MM.1S (cell line): Measurements from ENCODE around the gene KCNH1.

Source experiments
- DNase-seq: peaks from one replicate; pipeline ENCODE4 v3.0.0-alpha.2; 2015
- H2AFZ ChIP-seq: fragments of 300-600 bp; sonication (generic); 2 replicates; pipeline ENCODE4 v1.6.0; 2016; ENCODE audit warnings: antibody characterized with exemption, low read length
- H3F3A ChIP-seq: fragments of 300-600 bp; sonication (generic); 2 replicates; pipeline ENCODE4 v1.6.1; 2016; ENCODE audit warnings: mild to moderate bottlenecking, antibody characterized with exemption, low read length, moderate library complexity, mixed read lengths; ENCODE audit not compliant: insufficient read depth
- H3K27ac ChIP-seq: fragments of 300-600 bp; sonication (generic); 2 replicates; pipeline ENCODE4 v1.5.1; 2016; ENCODE audit warnings: mild to moderate bottlenecking, low read length
- H3K27me3 ChIP-seq: fragments of 300-600 bp; sonication (generic); replicated peaks from 2 replicates; pipeline ENCODE4 v1.6.0; 2016; ENCODE audit warnings: low read length; ENCODE audit not compliant: insufficient read depth
- H3K36me3 ChIP-seq: fragments of 300-600 bp; sonication (generic); replicated peaks from 2 replicates; pipeline ENCODE4 v1.6.1; 2016; ENCODE audit warnings: mild to moderate bottlenecking, low read length, mixed read lengths; ENCODE audit not compliant: insufficient read depth
- H3K4me1 ChIP-seq: fragments of 300-600 bp; sonication (generic); 2 replicates; pipeline ENCODE4 v1.6.1; 2016; ENCODE audit warnings: low read length, mixed read lengths
- H3K4me2 ChIP-seq: fragments of 300-600 bp; sonication (generic); 2 replicates; pipeline ENCODE4 v1.6.0; 2016; ENCODE audit warnings: low read depth, low read length
- H3K4me3 ChIP-seq: fragments of 300-600 bp; sonication (generic); 2 replicates; pipeline ENCODE4 v1.5.1; 2016; ENCODE audit warnings: low read length, mixed read lengths
- H3K79me2 ChIP-seq: fragments of 300-600 bp; sonication (generic); 2 replicates; pipeline ENCODE4 v1.6.1; 2016; ENCODE audit warnings: mixed run types, low read length, mixed read lengths
- H3K9ac ChIP-seq: fragments of 300-600 bp; sonication (generic); 2 replicates; pipeline ENCODE4 v1.6.1; 2016; ENCODE audit warnings: low read length, mixed read lengths
- H3K9me2 ChIP-seq: fragments of 300-600 bp; sonication (generic); replicated peaks from 2 replicates; pipeline ENCODE4 v1.6.1; 2016; ENCODE audit warnings: mild to moderate bottlenecking, low read length, mixed read lengths; ENCODE audit not compliant: insufficient read depth
- H3K9me3 ChIP-seq: fragments of 300-600 bp; sonication (generic); replicated peaks from 2 replicates; pipeline ENCODE4 v1.6.1; 2016; ENCODE audit warnings: mild to moderate bottlenecking, low read length, mixed read lengths; ENCODE audit not compliant: insufficient read depth
- H4K20me1 ChIP-seq: fragments of 300-600 bp; sonication (generic); 2 replicates; pipeline ENCODE4 v1.6.1; 2016; ENCODE audit warnings: mild to moderate bottlenecking, low read length, moderate library complexity, mixed read lengths; ENCODE audit not compliant: insufficient read depth
- EZH2 ChIP-seq: fragments of 300-600 bp; sonication (generic); optimal IDR thresholded peaks from 2 replicates; pipeline ENCODE3; 2017; ENCODE audit warnings: low read depth, mild to moderate bottlenecking, antibody characterized with exemption, low read length, mixed read lengths
- EZH2phosphoT487 ChIP-seq: fragments of 300-600 bp; sonication (generic); IDR thresholded peaks from 2 replicates; pipeline ENCODE4 v1.6.1; 2018; ENCODE audit warnings: antibody characterized with exemption, low read length
- TF ChIP-seq, protein P1 (sequence below): fragments of 300-600 bp; sonication (generic); IDR thresholded peaks from 2 replicates; pipeline ENCODE4 v1.5.1; 2016; ENCODE audit warnings: antibody characterized with exemption, low read length, mixed read lengths

KCNH1 gene

DNA sequence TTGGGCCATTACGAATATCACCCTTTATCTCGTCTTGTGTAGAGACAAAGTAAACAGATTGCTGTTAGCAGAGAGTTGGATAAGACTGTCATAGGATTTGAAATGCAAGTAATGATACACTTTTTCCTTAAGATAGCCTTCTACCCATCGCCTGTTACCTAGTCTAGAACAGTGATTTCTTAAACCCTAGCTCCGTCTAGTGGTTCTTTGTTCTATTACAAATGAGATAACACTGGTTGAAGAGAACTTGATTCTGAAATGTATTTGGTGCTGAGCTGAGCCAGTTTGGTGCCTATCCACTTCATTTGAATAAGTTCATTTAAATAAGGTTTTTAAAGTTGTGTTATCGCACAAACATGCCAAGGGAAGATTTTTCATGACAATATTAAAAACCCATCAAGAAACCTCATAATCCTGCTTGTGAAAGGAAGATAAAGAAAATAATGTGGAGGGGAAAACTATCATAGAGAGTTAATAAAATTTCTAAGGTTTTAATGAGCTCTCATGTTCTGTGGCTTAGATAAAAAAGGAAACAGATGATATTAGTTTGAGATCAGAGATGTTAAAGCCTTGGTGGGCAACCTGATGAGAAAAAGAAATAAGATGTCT, 1.5 kb upstream of the KCNH1 start:
- H3K27me3 ChIP-seq = no peaks in the 10 kb centered on the region

DNA sequence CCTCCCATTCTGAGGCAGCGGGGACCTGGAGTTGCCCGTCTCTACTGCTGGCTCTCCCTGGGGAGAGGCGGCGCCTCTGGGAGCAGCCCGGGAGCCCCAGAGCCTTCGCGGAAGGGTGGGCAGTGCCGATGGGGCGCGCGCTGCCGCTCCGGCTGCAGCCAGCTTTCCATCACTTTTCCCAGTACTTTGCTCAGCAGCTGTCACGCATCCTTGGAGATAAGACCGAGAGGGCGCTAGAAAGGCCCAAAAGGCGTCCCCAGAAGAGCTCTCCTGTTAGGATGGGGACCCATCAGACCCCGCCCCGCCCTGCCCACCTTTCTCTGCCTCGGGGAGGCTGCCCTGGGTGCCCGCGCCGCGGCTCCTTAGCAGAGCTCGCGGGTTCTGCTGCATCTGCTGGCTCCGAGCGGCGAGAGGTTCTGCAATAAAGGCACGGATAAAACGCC, 534 bp downstream of the KCNH1 start:
- Histone ChIP-seq H3K9me2 (no peaks in the 10 kb centered on the region), H3K9ac (peak overlapping the region; percentile 31; the same call in 1 of the 2 replicates), H3K27ac (no peak overlapping the region), H2AFZ (peak overlapping the region; percentile 86), H3K4me3 (peak overlapping the region; percentile 64), H3K79me2 (no peaks in the 10 kb centered on the region), H4K20me1 (no peaks in the 10 kb centered on the region), H3K27me3 (no peaks in the 10 kb centered on the region), H3K4me2 (peak overlapping the region; percentile 98), H3K4me1 (no peaks in the 10 kb centered on the region), H3F3A (no peaks in the 10 kb centered on the region), H3K9me3 (no peaks in the 10 kb centered on the region), H3K36me3 (no peaks in the 10 kb centered on the region)
- TF ChIP-seq EZH2 (no peak), EZH2phosphoT487 (no peak)
- TF ChIP-seq, protein P1, sequence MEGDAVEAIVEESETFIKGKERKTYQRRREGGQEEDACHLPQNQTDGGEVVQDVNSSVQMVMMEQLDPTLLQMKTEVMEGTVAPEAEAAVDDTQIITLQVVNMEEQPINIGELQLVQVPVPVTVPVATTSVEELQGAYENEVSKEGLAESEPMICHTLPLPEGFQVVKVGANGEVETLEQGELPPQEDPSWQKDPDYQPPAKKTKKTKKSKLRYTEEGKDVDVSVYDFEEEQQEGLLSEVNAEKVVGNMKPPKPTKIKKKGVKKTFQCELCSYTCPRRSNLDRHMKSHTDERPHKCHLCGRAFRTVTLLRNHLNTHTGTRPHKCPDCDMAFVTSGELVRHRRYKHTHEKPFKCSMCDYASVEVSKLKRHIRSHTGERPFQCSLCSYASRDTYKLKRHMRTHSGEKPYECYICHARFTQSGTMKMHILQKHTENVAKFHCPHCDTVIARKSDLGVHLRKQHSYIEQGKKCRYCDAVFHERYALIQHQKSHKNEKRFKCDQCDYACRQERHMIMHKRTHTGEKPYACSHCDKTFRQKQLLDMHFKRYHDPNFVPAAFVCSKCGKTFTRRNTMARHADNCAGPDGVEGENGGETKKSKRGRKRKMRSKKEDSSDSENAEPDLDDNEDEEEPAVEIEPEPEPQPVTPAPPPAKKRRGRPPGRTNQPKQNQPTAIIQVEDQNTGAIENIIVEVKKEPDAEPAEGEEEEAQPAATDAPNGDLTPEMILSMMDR = no peak
- DNase-seq = no peak

More for the DNA sequence above, 1.5 kb upstream of the KCNH1 start:
- TF ChIP-seq, protein P1 = peak; percentile 75
- no peak for TF ChIP-seq EZH2
- Histone ChIP-seq H3K9me2 (no peaks in the 10 kb centered on the region), H2AFZ (no peak overlapping the region), H3K27ac (no peak overlapping the region), H3K9me3 (no peaks in the 10 kb centered on the region), H3K4me2 (no peak overlapping the region), H3K36me3 (no peaks in the 10 kb centered on the region), H4K20me1 (no peaks in the 10 kb centered on the region), H3F3A (no peaks in the 10 kb centered on the region), H3K79me2 (no peaks in the 10 kb centered on the region), H3K9ac (no peak overlapping the region), H3K4me3 (no peak overlapping the region), H3K4me1 (no peaks in the 10 kb centered on the region)
- peak; percentile 76 for DNase-seq

DNA sequence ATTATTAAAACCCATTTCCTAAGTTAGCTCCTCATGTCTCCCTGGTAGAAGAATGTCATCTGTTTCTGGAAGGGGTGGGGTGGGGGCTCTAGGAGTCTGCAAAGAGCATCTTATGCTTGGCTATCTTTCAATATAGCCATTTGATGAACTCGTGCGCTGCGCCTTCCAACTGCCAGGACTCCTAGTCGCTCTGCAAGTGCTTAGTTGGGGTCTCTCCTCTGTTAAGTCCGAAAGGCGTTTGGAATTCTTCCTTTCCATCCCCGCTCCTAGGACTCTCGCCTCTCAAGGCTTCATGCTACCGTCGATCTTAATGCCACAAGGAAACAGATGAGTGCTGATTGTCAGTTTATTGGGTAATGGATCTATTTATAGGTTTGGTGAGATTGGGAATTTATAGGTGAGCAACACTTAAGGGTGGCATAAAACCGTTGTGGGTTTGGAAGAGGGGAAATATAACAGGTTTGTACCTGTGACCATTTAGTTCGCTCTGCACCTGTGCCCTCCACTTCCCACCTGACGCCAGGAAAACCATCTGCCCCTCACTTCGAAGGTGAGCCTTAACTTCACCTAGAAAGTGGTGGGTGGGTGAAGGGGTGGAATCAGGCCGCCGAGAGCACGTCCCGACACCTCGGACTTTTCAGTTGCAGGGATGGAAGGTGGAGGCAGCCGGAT, 1.1 kb downstream of the KCNH1 start:
- no peaks in the 10 kb centered on the region for H3K27me3 ChIP-seq

More for the DNA sequence above, 1.1 kb downstream of the KCNH1 start:
- TF ChIP-seq, protein P1 = no peak
- no peak for TF ChIP-seq EZH2phosphoT487
- TF ChIP-seq EZH2 = no peak
- H3K4me3 ChIP-seq = peak overlapping the region; percentile 64
- no peaks in the 10 kb centered on the region for H3F3A ChIP-seq
- DNase-seq = no peak
- no peaks in the 10 kb centered on the region for H3K4me1 ChIP-seq
- H4K20me1 ChIP-seq = no peaks in the 10 kb centered on the region
- no peaks in the 10 kb centered on the region for H3K36me3 ChIP-seq
- H3K27ac ChIP-seq = no peak overlapping the region
- H3K4me2 ChIP-seq = peak overlapping the region; percentile 98
- no peaks in the 10 kb centered on the region for H3K9me2 ChIP-seq
- H3K9me3 ChIP-seq = no peaks in the 10 kb centered on the region
- no peak overlapping the region for H3K9ac ChIP-seq
- peak overlapping the region; percentile 86 for H2AFZ ChIP-seq
- H3K79me2 ChIP-seq = no peaks in the 10 kb centered on the region
